H54 (cell line): ENCODE results near the gene CASP7.

ENCODE experiments used
- DNase-seq: peaks from one replicate; pipeline ENCODE4 v3.0.0; 2011; ENCODE audit warnings: low spot score, mixed read lengths; ENCODE audit not compliant: insufficient read length
- FAIRE-seq: peaks from 3 replicates; lab custom pipeline; 2011; peaks lifted over from hg19 to GRCh38; lab: Jason Lieb, UNC
- POLR2A ChIP-seq: IDR thresholded peaks from 2 replicates; pipeline ENCODE4 v1.6.1; 2011; ENCODE audit warnings: low read depth, mild to moderate bottlenecking, low read length

The CASP7 gene

GRCh38 chr10:113679463-113680189, at the start of gene CASP7:
CASP7 (plus strand) TSS chr10:113679912; CDS start chr10:113697494, 17,582 bp downstream.
- TF ChIP-seq POLR2A, result peak; percentile 50
- DNase-seq, result peak; percentile 58
- FAIRE-seq, result no peak

- FAIRE-seq, result no peak
- no peak for TF ChIP-seq POLR2A
- no peak for DNase-seq
Observed at GRCh38 chr10:113630929-113631533, 48.7 kb upstream of the CASP7 start.

GRCh38 chr10:113631684-113632367, 47.9 kb upstream of the CASP7 start:
- DNase-seq (no peak), FAIRE-seq (no peak)
- TF ChIP-seq POLR2A, result no peak

GRCh38 chr10:113639966-113640365, 39.7 kb upstream of the CASP7 start:
- FAIRE-seq, result no peak
- DNase-seq, result no peak
- TF ChIP-seq POLR2A, result no peak

- no peak for TF ChIP-seq POLR2A
- no peak for FAIRE-seq
- no peak for DNase-seq
Observed at GRCh38 chr10:113641702-113642101, 38.0 kb upstream of the CASP7 start.

- FAIRE-seq, result no peak
- no peak for TF ChIP-seq POLR2A
- DNase-seq, result no peak
Observed at GRCh38 chr10:113643183-113643582, 36.5 kb upstream of the CASP7 start.

GRCh38 chr10:113644185-113645120, 35.3 kb upstream of the CASP7 start:
- TF ChIP-seq POLR2A, result no peak
- DNase-seq (no peak), FAIRE-seq (no peak)

- no peak for TF ChIP-seq POLR2A
- FAIRE-seq (no peak), DNase-seq (no peak)
Observed at GRCh38 chr10:113646336-113647201, 33.1 kb upstream of the CASP7 start.

- no peak for TF ChIP-seq POLR2A
- FAIRE-seq (no peak), DNase-seq (no peak)
Observed at GRCh38 chr10:113647812-113648211, 31.9 kb upstream of the CASP7 start.

- FAIRE-seq (no peak), DNase-seq (no peak)
- TF ChIP-seq POLR2A, result no peak
Observed at GRCh38 chr10:113648478-113648877, 31.2 kb upstream of the CASP7 start.

GRCh38 chr10:113650172-113650571, 29.5 kb upstream of the CASP7 start:
- FAIRE-seq, result no peak
- TF ChIP-seq POLR2A, result no peak

GRCh38 chr10:113651021-113651420, 28.7 kb upstream of the CASP7 start:
- no peak for FAIRE-seq
- TF ChIP-seq POLR2A, result no peak

More at GRCh38 chr10:113650172-113650571, 29.5 kb upstream of the CASP7 start:
- DNase-seq, result no peak

More at GRCh38 chr10:113651021-113651420, 28.7 kb upstream of the CASP7 start:
- DNase-seq, result no peak
